Suppressor macrophage treated with lipopolysaccharide for 1 hour (primary cell): ENCODE data around the gene SIVA1.

Experiments
- DNase-seq, 3 donors: peaks; one replicate each; pipeline ENCODE4 v3.0.0-alpha.2; 2020 to 2022

Gene SIVA1

GRCh38 chr14:104752735-104753527 lies at the start of gene SIVA1:
Gene SIVA1 (plus strand): TSS chr14:104753147. CDS start chr14:104753202, 55 bp downstream.
- peak; percentile 100 for DNase-seq

- DNase-seq = no peak
Observed at GRCh38 chr14:104703269-104703668, 49.7 kb upstream of the SIVA1 start.

- no peak for DNase-seq
Observed at GRCh38 chr14:104704252-104704651, 48.7 kb upstream of the SIVA1 start.

DNA sequence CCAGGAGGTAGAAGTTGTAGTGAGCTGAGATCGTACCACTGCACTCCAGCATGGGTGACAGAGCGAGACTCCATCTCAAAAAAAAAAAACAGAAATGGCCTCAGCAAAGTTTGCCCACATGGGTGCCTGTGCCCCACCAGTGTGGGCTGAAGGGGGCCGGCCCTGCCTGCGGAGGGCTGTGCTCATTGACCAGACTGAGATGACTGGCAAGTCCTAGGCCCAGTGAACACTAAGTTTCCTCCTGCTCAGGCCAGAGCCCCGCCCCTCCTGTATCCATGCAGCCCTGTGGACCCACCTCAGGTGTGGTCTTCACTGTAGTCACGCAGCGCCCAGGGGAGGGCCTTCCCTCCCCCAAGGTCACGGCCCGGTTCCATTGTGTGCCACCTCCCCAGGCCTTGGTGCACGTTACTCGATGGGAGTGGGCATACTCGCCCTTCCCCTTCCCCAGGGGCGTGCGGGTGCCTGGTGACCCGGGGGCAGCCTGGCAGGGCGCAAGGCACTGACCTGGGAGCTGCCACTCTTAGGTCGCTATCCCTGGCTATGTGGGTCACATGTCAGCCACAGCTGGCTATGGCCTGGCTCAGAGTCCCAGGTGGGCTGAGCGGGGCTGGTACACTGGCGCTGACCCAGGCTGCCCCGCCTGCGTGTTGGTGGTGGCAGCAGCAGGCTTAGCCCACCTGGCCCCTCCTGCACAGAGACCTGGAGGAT lies 47.5 kb upstream of the SIVA1 start:
- no peak for DNase-seq

DNA sequence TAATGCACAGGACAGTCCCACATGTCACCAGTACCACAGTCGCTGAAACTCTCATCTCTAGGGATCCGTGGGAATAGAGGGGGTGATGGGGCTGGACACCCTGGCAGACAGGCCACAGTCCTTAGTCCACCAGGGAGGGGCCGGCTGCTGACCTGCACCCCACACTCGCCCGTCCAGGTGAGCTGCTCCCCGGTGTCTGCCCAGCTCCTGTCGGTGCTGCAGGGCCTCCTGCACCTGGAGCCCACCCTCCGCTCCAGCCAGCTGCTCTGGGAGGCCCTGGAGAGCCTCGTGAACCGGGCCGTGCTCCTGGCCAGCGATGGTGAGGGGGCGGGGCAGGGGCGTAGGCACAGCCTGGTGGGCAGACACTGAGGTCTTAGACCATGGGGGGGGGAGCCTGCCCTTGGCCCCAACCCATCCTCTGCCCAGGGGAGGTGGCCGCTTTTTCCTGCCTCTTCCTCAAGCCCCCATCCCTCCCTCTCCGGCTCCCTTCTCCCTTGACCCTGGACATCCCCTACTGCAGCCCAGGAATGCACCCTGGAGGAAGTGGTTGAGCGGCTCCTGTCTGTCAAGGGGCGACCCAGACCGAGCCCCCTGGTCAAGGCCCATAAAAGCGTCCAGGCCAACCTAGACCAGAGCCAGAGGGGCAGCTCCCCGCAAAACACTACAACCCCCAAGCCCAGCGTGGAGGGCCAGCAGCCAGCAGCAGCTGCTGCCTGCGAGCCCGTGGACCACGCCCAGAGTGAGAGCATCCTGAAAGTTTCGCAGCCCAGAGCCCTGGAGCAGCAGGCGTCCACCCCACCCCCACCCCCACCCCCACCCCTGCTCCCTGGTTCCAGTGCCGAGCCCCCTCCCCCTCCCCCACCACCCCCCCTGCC lies 46.0 kb upstream of the SIVA1 start:
- DNase-seq = no peak

GRCh38 chr14:104707608-104708595 lies 45.0 kb upstream of the SIVA1 start:
- DNase-seq = no peak

DNA sequence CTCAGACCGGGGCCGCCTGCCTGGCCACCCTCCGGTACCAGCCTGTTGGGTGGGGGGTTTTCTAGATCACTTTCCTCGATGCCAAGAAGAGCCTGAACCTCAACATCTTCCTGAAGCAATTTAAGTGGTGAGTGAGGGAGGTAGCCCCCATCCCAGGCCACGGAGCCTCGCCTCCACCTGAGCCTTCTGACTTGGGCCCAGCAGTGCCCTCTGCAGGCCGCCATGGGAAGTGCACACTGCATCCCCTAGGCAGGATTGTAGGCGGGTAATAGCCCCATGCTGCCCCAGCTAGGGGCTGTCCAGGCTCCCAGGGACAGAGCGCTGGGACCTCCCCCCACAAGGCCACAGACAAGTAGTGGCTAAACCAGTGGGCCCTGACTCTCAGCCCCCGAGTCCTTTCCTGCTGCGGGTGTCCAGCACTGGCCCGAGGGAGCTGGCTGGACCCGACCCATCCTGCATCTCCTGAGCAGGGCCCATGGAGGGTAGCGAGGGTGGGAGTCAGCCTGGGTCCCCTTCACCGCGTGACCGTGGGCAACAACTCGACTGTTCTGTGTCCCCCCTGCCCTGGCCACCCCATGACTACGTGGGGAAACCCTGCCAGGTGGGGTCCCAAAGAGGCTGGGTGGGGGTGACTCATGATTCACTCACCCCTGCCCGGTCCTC lies 44.2 kb upstream of the SIVA1 start:
- peak; percentile 74 to 81 (median 75) for DNase-seq

- no peak for DNase-seq
Observed at GRCh38 chr14:104709387-104710039, 43.4 kb upstream of the SIVA1 start.

GRCh38 chr14:104710071-104710735 lies 42.7 kb upstream of the SIVA1 start:
- DNase-seq = no peak

GRCh38 chr14:104712881-104713734 lies 39.8 kb upstream of the SIVA1 start:
- DNase-seq = no peak

DNA sequence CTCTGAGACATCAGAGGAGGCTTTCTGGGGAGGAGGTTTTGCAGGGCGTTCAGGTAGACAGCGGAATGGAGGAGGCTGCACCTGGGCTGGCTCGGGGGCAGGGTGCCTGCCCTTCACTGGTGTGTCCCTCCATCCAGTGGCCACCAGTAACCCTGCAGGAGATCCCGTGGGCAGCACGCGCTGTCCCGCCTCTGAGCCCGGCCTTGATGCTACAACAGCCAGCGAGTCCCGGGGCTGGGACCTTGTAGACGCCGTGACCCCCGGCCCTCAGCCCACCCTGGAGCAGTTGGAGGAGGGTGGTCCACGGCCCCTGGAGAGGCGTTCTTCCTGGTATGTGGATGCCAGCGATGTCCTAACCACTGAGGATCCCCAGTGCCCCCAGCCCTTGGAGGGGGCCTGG lies 38.9 kb upstream of the SIVA1 start:
- DNase-seq = no peak

GRCh38 chr14:104714681-104715080 lies 38.3 kb upstream of the SIVA1 start:
- DNase-seq = no peak

DNA sequence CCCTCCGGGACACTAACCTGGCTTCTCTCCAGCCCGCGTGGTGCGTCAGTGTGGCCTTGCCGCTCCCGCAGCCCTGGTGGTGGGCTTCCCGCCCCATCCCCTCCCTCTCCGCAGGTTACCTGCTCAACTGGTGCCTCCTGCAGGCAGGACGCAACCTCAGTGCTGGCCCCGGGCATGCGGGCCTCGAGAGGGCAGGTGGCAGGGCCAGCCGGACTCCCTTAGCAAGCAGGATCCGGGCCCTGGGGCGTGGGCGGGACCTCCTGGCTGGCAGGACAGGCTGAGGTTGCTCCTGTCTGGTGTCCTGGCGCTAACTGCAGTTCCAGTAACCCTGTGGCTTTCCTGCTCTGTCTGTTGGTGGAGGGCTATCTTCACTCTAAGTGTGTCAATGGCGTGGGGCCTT lies 37.5 kb upstream of the SIVA1 start:
- DNase-seq = no peak

DNA sequence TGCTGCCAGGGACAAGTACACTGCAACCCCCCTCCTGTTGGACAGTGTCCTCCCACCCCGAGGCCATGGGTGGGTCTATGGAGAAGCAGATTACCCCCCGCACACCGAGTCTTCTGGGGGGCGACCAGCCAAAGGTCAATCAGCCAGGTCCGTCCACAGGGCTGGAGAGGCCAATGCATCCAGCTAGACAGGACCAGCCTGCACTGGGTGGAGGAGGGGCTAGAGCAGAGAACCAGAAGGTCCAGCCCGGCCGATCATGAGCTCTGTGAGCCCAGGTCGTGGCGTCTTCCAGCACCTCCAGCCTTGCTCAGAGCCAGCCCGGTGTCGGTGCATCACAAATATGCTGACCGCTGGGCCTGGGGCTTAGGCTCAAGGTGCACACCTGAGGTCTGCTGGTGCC lies 37.1 kb upstream of the SIVA1 start:
- no peak for DNase-seq

- DNase-seq = no peak
Observed at GRCh38 chr14:104717137-104717536, 35.8 kb upstream of the SIVA1 start.

- DNase-seq = no peak
Observed at GRCh38 chr14:104717646-104718045, 35.3 kb upstream of the SIVA1 start.

DNA sequence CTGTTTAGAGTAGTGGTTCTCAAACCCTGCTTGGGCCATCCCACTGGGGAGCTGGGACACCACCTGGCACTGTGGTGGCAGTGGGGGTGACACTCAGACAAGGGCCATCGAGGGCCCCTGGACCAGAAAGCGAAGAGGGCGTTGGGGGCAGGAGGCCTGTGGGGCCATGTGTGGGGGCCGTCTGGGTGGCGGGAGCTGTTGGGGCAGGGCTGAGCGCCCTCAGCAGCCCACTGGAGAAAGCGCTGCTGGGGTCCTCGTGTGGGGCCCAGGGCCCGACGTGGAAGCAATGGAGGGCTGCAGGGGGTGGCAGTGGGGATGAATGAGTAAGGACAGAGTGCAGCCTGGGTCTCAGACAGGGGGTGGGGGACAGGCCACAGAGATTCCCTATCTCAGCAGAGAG lies 34.8 kb upstream of the SIVA1 start:
- DNase-seq = no peak

DNA sequence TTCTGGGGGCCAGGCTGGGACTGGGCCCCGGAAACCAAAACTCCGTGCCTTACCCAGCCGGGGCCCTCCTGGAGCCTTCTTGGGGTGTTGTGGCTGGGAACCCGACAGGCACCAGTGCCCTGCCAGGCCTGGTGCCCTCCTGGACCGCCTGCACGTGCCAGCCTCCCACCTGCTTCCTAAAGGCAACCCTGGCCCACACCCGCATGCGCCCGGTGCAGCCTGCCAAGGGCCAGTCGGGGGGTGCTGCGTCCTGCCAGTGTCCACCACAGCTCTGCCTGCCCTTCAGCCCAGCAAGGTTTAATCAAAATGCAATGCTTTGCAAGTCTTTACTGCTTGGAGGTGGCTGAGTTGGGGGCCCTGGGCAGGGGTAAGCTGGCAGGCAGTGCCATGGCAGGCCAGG lies 34.1 kb upstream of the SIVA1 start:
- no peak for DNase-seq

DNA sequence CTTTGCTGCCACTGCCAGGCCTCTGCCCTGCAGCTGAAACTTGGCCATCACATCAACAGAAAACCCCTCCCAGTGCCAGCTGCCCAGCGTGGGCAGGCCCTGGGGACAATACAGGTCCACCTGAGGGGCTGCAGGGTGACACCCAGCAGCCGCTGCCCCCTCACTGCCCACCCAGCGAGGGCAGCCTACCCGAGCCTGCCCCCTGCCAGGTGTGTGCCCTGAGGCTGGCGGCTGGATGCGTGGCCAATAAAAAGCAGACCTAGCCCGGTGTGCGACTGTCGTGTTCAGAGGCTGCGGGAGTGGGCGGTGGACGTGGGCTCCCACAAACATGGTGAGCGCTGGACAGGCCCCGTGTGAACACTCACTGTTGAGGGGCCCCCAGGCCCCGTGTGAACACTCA lies 33.6 kb upstream of the SIVA1 start:
- DNase-seq = no peak
